Fibroblast of pulmonary artery (primary cell): Measurements from ENCODE around the gene METTL24.
"Not testable (repeated sequence)": the region's sequence is repeated elsewhere in the genome, so short reads cannot be mapped to it uniquely, and the experiment has no call there.

Experiments
- DNase-seq: peaks from one replicate; pipeline ENCODE4 v3.0.0-alpha.2; 2010; ENCODE audit warnings: low read depth
- H3K4me3 ChIP-seq: replicated peaks from 2 replicates; pipeline ENCODE4 v1.5.1; 2011; ENCODE audit warnings: low read depth, mild to moderate bottlenecking, control low read depth, low read length, moderate library complexity
- CTCF ChIP-seq: IDR thresholded peaks from 2 replicates; pipeline ENCODE4 v1.5.1; 2011; ENCODE audit warnings: mild to moderate bottlenecking, control low read depth, low read length, inconsistent platforms; ENCODE audit errors: missing control alignments

METTL24 gene

DNA sequence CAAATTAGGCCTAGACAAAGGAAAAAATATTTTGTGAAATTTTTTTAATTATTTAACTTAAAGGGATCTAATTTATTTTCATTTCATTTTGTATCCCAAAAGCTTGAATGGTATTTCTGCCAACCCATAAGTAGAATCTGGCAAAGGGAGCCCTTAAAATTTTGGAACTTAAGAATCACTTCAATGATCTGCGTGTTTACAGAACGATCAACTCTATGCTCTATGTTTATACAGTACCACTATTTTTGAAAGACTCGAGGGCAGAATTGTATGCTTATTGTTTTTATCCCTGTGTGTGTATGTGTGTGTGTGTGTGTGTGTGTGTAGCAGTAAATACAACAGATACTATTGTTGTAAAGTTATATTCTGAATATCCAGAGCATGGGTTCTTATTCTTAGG, 39.2 kb downstream of the METTL24 start:
- no peak for DNase-seq
- no peak for TF ChIP-seq CTCF
- no peak overlapping the region for H3K4me3 ChIP-seq

GRCh38 chr6:110317646-110318045, 40.5 kb downstream of the METTL24 start:
- DNase-seq: no peak
- no peak overlapping the region for H3K4me3 ChIP-seq
- TF ChIP-seq CTCF: no peak

DNA sequence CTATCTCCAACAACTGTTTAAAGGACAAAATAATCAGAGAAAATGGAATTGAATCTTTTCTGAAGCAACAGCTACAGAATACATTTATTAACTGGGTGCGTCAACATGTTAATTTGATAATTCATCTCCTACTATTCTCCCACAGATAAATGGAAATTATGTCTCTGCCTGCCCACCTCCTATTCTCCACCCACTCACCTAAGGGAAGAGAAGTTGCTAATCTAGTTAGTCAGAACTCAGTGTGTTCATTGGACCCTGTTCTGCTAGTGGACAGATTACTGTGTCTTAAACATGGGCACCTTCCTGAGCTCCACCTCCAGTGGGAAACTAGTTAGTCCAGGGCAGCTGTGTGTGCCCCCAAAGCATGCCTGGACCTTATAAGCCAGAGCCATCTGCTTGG, 41.0 kb downstream of the METTL24 start:
- no peak for TF ChIP-seq CTCF
- no peak for DNase-seq
- no peak overlapping the region for H3K4me3 ChIP-seq

- no peak overlapping the region for H3K4me3 ChIP-seq
- no peak for TF ChIP-seq CTCF
- DNase-seq: no peak
These were observed 42.2 kb downstream of the METTL24 start for GRCh38 chr6:110315869-110316398.

GRCh38 chr6:110315207-110315868, 42.8 kb downstream of the METTL24 start:
- no peak for DNase-seq
- no peak overlapping the region for H3K4me3 ChIP-seq
- TF ChIP-seq CTCF: no peak

- H3K4me3 ChIP-seq: no peak overlapping the region
- no peak for TF ChIP-seq CTCF
- DNase-seq: no peak
These were observed 47.2 kb downstream of the METTL24 start for GRCh38 chr6:110310861-110311446.

DNA sequence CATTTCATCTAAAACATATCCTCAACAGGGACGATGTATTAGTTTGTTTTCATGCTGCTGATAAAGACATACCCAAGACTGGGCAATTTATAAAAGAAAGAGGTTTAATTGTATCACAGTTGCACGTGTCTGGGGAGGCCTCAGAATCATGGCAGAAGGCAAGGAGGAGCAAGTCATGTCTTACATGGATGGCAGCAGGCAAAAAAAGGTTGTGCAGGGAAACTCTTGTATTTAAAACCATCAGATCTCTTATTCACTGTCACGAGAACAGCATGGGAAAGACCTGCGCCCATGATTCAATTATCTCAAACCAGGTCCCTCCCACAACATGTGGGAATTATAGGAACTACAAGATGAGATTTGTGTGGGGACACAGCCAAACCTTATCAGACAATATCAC, 48.7 kb downstream of the METTL24 start:
- DNase-seq, H3K4me3 ChIP-seq: not testable (repeated sequence)
